Neuronal stem cell (in vitro differentiated cells): Measurements from ENCODE around the gene S1PR4.

Source experiments
- DNase-seq: peaks from one replicate; pipeline ENCODE4 v3.0.0-alpha.2; 2013; ENCODE audit warnings: low spot score
- H2AFZ ChIP-seq: one replicate; pipeline ENCODE4 v1.6.1; 2013; ENCODE audit warnings: mild to moderate bottlenecking, low read length, inconsistent platforms
- H2AK5ac ChIP-seq: 2 replicates; pipeline ENCODE4 v1.6.1; 2013; ENCODE audit warnings: low read depth, mild to moderate bottlenecking, inconsistent platforms, low read length, moderate library complexity, mixed read lengths
- H2BK120ac ChIP-seq: 2 replicates; pipeline ENCODE4 v1.6.1; 2013; ENCODE audit warnings: low read depth, mild to moderate bottlenecking, inconsistent platforms, low read length, moderate library complexity, mixed read lengths
- H2BK12ac ChIP-seq: one replicate; pipeline ENCODE4 v1.6.1; 2013; ENCODE audit warnings: low read length, inconsistent platforms
- H2BK15ac ChIP-seq: 2 replicates; pipeline ENCODE4 v1.6.1; 2013; ENCODE audit warnings: mild to moderate bottlenecking, low read length, inconsistent platforms, mixed read lengths
- H2BK5ac ChIP-seq: one replicate; pipeline ENCODE4 v1.6.1; 2013; ENCODE audit warnings: inconsistent platforms, mild to moderate bottlenecking, low read length, moderate library complexity
- H3K14ac ChIP-seq: one replicate; pipeline ENCODE4 v1.6.1; 2013; ENCODE audit warnings: low read length, inconsistent platforms
- H3K18ac ChIP-seq: 2 replicates; pipeline ENCODE4 v1.6.1; 2013; ENCODE audit warnings: low read length, inconsistent platforms
- H3K23ac ChIP-seq: 2 replicates; pipeline ENCODE4 v1.6.1; 2013; ENCODE audit warnings: low read depth, mild to moderate bottlenecking, mixed read lengths, low read length, inconsistent platforms; ENCODE audit not compliant: poor library complexity
- H3K27ac ChIP-seq: replicated peaks from 3 replicates; pipeline ENCODE4 v1.5.1; 2013; ENCODE audit warnings: low read length, inconsistent platforms
- H3K27me3 ChIP-seq, 3 experiments: 2 replicates each; pipeline ENCODE4 v1.6.1; 2013; ENCODE audit warnings: low read length in 3 of 3, mild to moderate bottlenecking in 2 of 3, inconsistent platforms in 1 of 3, low read depth in 1 of 3, mixed read lengths in 1 of 3, moderate library complexity in 1 of 3; ENCODE audit not compliant: control insufficient read depth in 3 of 3, insufficient read depth in 3 of 3
- H3K36me3 ChIP-seq, 2 donors: replicated peaks in 1 of 2; 2 replicates each; pipeline ENCODE4 v1.6.1; 2013; ENCODE audit warnings: low read length in 2 of 2; ENCODE audit not compliant: control insufficient read depth in 2 of 2, insufficient read depth in 2 of 2
- H3K4ac ChIP-seq: 2 replicates; pipeline ENCODE4 v1.6.1; 2013; ENCODE audit warnings: inconsistent platforms, mild to moderate bottlenecking, low read length, moderate library complexity
- H3K4me1 ChIP-seq, 2 donors: 1 replicate in 1 of 2; 2 replicates in 1 of 2; pipeline ENCODE4 v1.6.1; 2013; ENCODE audit warnings: low read length in 2 of 2, low read depth in 1 of 2; ENCODE audit not compliant: control insufficient read depth in 2 of 2, insufficient read depth in 1 of 2
- H3K4me2 ChIP-seq: one replicate; pipeline ENCODE4 v1.6.1; 2013; ENCODE audit warnings: mild to moderate bottlenecking, low read length, inconsistent platforms; ENCODE audit not compliant: insufficient read depth, poor library complexity, severe bottlenecking
- H3K4me3 ChIP-seq, 2 donors: 2 replicates each; pipeline ENCODE4 v1.5.1; 2013; ENCODE audit warnings: low read length in 2 of 2, mild to moderate bottlenecking in 2 of 2, inconsistent platforms in 1 of 2, moderate library complexity in 1 of 2
- H3K79me1 ChIP-seq: one replicate; pipeline ENCODE4 v1.6.1; 2013; ENCODE audit warnings: low read depth, mild to moderate bottlenecking, inconsistent platforms, low read length, moderate library complexity
- H3K9ac ChIP-seq: one replicate; pipeline ENCODE4 v1.6.1; 2013; ENCODE audit warnings: mild to moderate bottlenecking, low read depth, low read length, inconsistent platforms; ENCODE audit not compliant: poor library complexity
- H3K9me3 ChIP-seq, 2 donors: replicated peaks in 1 of 2; 2 replicates each; pipeline versions ENCODE3 to v1.6.1; 2013; ENCODE audit warnings: low read length in 2 of 2, mild to moderate bottlenecking in 2 of 2, inconsistent platforms in 1 of 2, low read depth in 1 of 2, mixed read lengths in 1 of 2, moderate library complexity in 1 of 2; ENCODE audit not compliant: control insufficient read depth in 2 of 2, insufficient read depth in 1 of 2
- H4K8ac ChIP-seq: one replicate; pipeline ENCODE4 v1.6.1; 2013; ENCODE audit warnings: low read depth, mild to moderate bottlenecking, inconsistent platforms, low read length, moderate library complexity
- H4K91ac ChIP-seq: one replicate; pipeline ENCODE4 v1.6.1; 2013; ENCODE audit warnings: low read length, low read depth, mild to moderate bottlenecking, inconsistent platforms; ENCODE audit not compliant: poor library complexity
- WGBS, 2 donors: extraction: QIAGEN DNeasy Blood & Tissue Kit; methylation state at CpG; one replicate each; pipeline ENCODE4 v1.1.7; 2013; ENCODE audit warnings: missing lambda C conversion rate in 2 of 2, mixed read lengths in 1 of 2; ENCODE audit not compliant: insufficient read length in 2 of 2, insufficient replicate concordance in 1 of 2; ENCODE audit errors: extremely low coverage in 2 of 2; 5-methylcytosine and 5-hydroxymethylcytosine counted together

S1PR4 gene

GRCh38 chr19:3179739-3180293 is 1.2 kb downstream of the S1PR4 start:
- Histone ChIP-seq H3K14ac (no peak overlapping the region), H3K9me3 (no peaks in the 10 kb centered on the region), H2AK5ac (peak overlapping the region; percentile 75), H2BK120ac (no peak overlapping the region), H3K36me3 (no peaks in the 10 kb centered on the region), H2BK5ac (peak overlapping the region; percentile 53), H3K18ac (peak overlapping the region; percentile 17), H3K4ac (no peak overlapping the region), H2BK12ac (peak overlapping the region; percentile 41), H3K4me3 (no peak overlapping the region), H3K79me1 (no peaks in the 10 kb centered on the region), H4K8ac (no peak overlapping the region), H3K27me3 (no peaks in the 10 kb centered on the region), H2AFZ (peak overlapping the region; percentile 11), H4K91ac (no peak overlapping the region), H3K4me2 (no peak overlapping the region), H3K9ac (peak overlapping the region; percentile 21), H3K27ac (no peak overlapping the region), H2BK15ac (no peak overlapping the region), H3K23ac (peak overlapping the region; percentile 55), H3K4me1 (peaks cover 0 to 1% of the 10 kb centered on the region in 2 donors)
- no CpG with 5 or more reads among the region's 31 CpGs for WGBS, 2 donors
- no peak for DNase-seq

GRCh38 chr19:3183721-3184641 is 5.4 kb downstream of the S1PR4 start:
- Histone ChIP-seq H2AK5ac (peak overlapping the region; percentile 72), H3K14ac (no peak overlapping the region), H2BK120ac (no peak overlapping the region), H3K9me3 (no peaks in the 10 kb centered on the region), H3K27me3 (no peaks in the 10 kb centered on the region), H2BK5ac (no peak overlapping the region), H3K4me2 (no peak overlapping the region), H3K18ac (no peak overlapping the region), H2BK12ac (no peak overlapping the region), H3K4me3 (no peak overlapping the region), H4K8ac (no peak overlapping the region), H3K4ac (no peak overlapping the region), H3K79me1 (peaks cover 24% of the 10 kb centered on the region), H2BK15ac (peak overlapping the region; percentile 3), H3K36me3 (peaks cover 0 to 3% of the 10 kb centered on the region in 2 donors), H4K91ac (no peak overlapping the region), H2AFZ (peak overlapping the region; percentile 96), H3K27ac (no peak overlapping the region), H3K9ac (no peak overlapping the region), H3K4me1 (peaks cover 6 to 12% of the 10 kb centered on the region in 2 donors), H3K23ac (peak overlapping the region; percentile 14)
- DNase-seq: no peak
- WGBS, 2 donors: no CpG with 5 or more reads among the region's 13 CpGs

GRCh38 chr19:3184847-3185460 is 6.4 kb downstream of the S1PR4 start:
- no peaks in the 10 kb centered on the region for H3K27me3 ChIP-seq
- WGBS, 2 donors: no CpG with 5 or more reads among the region's 14 CpGs
- DNase-seq: no peak

More at GRCh38 chr19:3184847-3185460, 6.4 kb downstream of the S1PR4 start:
- H4K8ac ChIP-seq: no peak overlapping the region
- H3K4me2 ChIP-seq: peak overlapping the region; percentile 74
- H3K9me3 ChIP-seq: no peaks in the 10 kb centered on the region
- no peak overlapping the region for H3K27ac ChIP-seq
- H3K4me1 ChIP-seq: peaks cover 6 to 12% of the 10 kb centered on the region in 2 donors
- H4K91ac ChIP-seq: no peak overlapping the region
- no peak overlapping the region for H3K23ac ChIP-seq
- H3K36me3 ChIP-seq: peaks cover 6 to 7% of the 10 kb centered on the region in 2 donors
- no peak overlapping the region for H3K14ac ChIP-seq
- peak overlapping the region; percentile 96 for H2AFZ ChIP-seq
- no peak overlapping the region for H2BK15ac ChIP-seq
- H2BK120ac ChIP-seq: no peak overlapping the region
- H3K79me1 ChIP-seq: peaks cover 32% of the 10 kb centered on the region
- no peak overlapping the region for H3K4ac ChIP-seq
- no peak overlapping the region for H3K18ac ChIP-seq
- H3K4me3 ChIP-seq: peak overlapping the region; percentile 74 to 75
- H2BK12ac ChIP-seq: no peak overlapping the region
- no peak overlapping the region for H2BK5ac ChIP-seq
- H2AK5ac ChIP-seq: no peak overlapping the region
- no peak overlapping the region for H3K9ac ChIP-seq
